Activated gamma-delta T cell (primary cell): ENCODE results near the gene ARHGEF28.

Experiments
- DNase-seq: peaks from one replicate; lab custom pipeline; 2025; lab: John Stamatoyannopoulos, UW

ARHGEF28 gene

DNA sequence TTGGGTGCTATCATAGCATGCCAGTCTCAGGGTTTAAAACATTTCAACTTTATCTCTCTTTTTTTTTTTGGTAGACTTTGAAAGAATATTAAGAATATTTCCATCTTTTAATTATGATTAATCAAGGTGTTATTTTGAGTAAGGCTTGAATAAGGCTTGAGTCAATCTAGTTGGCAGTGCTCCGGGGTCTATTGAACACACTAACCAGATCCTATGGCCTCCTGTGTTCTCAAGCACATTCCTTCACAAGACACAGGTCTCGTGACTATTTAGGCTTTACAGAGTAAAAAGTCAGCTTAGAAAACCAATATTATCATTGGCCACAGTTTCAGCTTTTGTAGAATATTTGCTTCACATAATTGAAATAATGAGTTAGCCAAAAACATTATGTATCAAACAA is 151.2 kb downstream of the ARHGEF28 start:
- no peak for DNase-seq

DNA sequence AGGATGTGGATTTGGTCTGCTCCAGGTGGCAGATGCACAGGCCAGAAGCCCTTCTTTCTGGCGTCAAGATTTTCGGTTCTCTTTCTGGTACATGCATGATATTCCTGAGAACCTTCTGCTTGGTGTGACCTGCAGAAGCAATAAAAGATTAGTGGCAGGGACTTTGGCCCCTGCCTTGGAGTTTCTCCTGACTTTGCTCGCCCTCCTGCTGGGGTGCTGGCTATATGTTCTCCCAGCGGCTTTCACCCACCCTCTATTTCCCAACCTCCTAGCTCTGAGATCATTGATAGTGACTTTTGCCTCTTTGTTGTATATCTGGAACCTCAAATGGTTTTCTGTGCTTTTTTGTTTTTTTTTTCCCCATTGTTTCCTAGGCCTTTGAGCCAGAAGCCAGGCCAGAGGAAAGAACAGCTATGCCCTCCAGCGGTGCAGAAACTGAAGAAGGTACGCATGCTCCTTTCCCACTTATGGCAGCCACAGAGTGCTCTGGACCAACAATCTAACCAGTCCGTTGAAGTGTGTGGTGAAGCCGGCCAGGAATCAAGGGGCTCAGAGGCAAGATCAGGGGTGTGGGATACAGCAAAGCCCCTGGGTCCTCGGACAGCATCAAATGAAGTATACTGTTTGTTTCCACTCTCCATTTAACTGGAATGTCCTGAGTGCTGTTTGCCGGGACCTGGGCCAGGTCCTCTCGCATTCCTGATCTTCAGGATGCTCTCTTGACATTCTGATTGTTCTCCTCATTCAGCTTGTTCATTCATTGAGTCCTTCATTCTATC is 154.5 kb downstream of the ARHGEF28 start:
- no peak for DNase-seq

DNA sequence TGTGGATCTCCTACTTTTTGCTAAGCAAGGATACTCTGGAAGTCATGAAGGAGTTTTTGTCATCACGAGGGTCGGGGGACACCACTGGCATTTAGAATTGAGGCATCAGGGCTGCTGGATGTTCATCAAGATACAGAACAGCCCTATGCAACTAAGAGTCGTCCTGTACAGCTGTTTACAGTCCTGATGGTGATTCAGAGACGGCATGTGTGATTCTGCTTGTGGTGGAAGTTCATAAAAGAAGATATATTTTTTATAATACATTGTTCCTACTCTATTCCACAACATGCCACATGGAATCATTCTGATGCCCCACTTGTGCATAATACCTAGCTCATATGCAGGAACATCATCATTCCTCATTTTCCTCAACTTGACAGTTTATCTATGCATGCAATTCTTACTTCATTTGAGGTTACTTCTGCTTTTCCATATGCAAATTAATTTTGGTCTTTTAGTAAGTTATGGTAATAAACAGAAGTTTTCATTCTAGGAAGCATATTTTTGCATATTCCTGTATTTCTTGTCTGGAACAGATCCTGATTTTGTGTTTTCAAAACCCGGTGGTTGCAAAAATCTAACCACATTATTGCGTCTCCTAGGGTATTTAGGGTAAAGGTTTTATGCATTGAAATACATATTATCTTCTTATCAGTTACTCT is 155.2 kb downstream of the ARHGEF28 start:
- DNase-seq = no peak

DNA sequence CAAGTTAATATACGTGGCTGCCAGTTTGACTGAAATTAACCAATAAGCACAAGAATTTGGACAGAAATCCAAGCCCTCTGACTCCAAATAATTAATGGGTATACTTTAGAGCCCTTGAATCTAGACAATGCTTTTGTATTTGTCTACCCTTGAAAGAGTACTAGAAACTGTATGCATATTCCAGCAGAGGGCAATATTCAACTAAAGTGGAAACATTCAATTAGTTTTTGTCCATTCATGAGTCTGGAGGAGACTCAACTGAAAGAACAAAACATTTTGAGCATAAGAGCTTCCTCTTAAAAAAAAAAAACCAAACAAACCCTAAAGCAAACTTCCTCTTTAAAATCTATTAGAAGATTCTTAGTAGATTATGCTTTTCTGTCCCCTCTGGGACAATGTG is 157.8 kb downstream of the ARHGEF28 start:
- no peak for DNase-seq

DNA sequence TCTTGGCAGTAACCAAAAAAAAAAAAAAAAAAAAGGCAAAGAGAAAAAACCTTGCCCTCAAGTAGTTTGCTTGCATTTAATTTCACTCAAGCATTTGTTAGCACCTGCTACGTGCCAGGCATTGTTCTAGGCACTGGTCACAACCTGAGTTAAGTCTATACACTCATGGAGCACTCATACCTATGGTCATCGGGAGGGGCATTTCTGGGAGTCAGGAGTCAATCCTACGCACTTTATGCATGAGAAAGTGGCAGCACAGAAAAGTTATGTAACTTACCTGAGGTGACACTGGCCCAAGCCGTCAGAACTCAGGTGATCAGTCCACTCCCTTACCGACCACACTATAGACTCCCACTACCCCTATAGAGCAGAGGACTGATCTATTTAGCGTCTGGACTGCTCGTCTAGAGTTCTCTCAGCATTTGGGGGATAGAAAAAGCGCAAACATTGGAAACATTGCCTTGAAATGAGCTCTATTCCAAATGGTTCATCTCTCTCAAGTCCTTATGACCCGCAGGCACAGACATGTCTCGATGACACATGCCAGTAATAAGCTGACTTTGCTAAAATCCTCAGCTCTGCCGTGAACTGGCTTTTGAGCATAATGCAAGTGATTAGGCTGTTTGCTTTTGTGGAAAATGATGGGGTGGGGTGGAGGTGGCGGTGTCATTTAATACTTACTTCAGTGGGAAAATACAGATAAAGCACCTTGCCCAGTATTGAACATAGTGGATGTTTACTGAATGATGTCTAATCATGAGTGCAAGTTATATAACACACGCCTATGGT is 160.2 kb downstream of the ARHGEF28 start:
- no peak for DNase-seq

DNA sequence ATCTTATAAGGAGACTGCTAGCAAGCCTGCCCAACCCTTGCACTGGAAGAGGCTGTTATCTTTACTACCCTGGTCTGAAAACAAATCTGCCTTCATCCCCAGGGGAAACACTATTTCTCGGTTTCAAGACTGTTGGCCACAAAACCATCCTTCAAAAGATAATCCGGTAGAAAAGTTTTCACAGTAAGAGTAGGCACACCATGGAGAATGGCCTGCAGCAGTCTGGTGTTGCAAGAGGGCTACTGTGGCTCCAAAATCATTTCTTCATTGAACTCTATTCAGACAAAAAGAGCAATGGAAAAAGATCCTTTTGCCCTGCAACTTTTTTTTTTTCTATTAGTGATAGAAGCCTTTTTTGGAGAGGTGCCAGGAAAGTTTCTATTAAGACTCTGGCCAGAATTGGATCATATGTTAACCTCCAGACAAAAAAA is 163.9 kb downstream of the ARHGEF28 start:
- no peak for DNase-seq

DNA sequence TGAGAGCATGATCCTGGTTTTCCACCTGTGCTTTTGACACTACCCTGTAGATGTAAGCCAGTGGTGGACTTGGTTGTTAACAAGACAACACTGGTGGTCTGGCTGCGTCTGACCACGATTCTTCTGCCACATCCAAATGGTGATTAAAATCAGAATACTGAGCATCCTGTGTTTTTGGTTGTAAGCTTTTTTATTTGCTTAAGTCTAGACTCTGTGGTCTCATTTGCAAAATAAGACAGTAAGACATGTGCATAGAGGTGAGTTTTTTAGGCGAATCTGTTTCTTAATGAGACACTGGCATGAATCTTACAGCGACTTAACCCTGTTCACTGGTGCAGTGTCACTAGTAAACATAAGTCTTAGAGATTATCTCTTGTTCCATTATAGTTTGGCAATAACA is 165.4 kb downstream of the ARHGEF28 start:
- no peak for DNase-seq

DNA sequence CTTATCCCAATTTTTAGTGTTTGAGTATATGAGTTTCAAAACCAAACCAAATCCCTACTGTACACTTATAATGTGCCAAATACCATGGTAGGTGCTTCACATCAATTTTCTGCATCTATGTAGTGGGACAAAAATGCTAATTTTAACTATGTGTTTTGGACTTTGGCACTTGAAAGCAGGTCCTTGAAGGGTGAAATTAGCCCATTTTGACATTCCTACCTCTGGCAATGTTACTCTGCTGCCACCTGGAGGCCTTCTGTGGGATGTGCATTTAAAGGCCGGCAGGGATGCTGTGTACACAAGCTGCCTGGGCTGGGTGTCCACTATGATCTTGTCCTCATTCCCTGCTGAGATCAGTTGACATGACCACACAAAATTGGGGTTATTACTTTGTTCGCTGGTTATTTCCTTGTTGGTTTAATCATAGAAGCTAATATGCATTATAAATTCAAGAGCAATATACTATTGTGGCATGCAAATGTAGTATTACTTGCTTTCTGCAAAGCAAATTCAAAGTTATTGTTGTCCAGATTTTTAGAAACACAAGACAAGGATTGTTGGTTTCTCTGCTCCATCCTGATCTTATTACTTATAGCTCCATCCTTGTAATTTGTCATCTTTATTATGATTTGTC is 166.8 kb downstream of the ARHGEF28 start:
- no peak for DNase-seq

DNA sequence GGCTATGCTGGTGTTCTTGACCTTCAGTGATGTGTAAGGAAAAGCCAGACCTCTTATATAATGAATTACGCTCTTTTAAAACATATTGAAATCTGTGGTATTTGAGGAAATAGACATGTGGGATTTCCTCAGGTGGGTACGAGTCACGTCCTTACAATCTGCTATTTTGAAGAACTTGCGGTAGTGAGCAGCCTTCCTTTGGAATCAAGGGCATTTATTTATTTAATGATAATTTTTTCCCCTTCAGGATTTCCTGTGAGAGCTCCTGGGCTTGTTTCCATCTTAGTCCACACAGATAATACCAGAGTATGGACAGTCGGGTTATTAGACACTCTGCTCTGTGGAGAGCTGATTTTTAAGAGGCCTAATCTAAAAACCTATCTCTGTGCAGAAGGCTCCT is 167.9 kb downstream of the ARHGEF28 start:
- no peak for DNase-seq

DNA sequence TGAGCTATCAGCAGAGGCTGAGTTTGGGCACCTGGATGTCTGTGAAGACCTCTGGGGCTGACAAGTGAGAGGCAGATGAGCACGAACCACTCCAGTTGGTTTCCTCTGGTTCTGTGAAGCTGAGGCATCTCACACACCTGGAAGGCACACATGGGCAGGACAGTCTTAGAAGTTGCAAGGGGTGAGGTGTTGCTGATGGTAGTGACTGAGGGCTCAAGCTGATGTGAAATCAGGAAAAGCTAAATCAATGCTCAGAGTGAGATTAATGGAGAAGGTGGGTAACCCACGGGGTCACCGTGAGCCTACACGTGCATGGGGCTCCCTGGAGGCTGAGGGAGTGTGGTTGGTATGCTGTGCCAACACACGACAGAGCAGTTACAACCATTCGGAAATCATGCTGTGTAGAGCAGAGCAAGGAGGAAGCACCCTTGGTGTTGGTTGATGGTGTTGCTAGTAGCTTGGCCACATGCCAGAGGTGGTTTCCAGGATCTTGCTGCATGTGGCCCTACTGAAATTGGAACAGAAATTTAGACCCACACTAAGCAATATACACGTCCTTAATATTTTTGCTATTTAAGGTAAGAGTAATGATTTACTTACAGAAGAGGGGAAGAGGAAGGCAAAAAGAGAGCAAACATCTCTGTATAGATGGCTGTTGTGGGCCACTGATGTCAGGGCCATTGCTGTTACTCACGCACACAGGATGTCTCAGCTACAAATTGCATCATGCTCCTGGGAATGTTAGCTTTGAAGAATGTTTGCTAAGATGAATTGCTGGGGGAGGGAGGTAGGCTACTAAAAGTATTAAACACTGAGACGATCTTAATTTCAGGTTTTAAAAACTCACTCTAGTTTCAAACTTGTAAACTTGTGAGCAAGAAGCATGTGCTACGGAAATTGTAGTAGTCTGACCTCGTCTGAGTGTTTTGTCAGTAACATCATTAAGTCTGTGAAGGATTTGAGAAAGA is 170.5 kb downstream of the ARHGEF28 start:
- DNase-seq = no peak

DNA sequence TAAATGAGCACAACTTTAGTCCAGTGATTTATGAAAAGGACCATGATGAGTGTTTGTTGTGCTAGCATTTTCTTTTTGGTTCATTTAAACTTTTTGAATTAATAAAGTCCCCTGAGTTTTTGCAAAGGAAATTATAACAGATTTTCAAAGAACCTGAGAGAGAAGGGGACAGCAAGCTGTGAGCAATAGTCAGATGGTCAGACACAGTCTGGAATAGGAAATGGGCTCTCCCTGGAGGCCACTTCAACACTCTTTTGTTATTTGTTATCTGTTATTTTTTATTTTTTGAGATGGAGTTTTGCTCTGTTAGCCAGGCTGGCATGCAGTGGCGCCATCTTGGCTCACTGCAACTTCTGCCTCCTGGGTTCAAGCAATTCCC is 171.1 kb downstream of the ARHGEF28 start:
- DNase-seq = no peak

DNA sequence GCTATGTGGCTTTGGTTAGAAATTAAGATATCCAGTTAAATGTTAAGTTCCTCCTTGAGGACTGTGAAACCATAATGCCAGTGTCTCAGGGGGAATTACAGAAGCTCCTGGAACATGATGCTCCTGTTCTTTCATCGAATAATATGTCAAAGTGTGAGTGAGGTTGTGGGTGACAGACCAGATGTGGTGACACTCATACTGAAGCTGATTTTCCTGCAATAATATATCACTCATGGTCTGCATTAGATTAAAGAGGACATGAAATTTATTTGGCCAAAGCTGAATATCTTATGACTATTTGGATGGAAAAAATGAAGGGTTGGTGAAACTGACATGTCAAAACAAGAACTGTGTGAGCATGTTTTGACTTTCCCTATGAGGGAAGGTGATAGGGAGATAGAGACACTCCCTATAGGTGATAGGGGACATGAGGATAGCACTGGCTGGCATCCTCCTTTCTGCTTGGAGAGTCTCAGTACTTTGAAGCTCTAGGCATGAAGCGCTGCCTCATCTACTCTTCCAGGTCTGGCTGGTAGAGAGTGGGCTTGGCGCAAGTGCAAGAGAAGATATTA is 173.5 kb downstream of the ARHGEF28 start:
- DNase-seq = no peak

DNA sequence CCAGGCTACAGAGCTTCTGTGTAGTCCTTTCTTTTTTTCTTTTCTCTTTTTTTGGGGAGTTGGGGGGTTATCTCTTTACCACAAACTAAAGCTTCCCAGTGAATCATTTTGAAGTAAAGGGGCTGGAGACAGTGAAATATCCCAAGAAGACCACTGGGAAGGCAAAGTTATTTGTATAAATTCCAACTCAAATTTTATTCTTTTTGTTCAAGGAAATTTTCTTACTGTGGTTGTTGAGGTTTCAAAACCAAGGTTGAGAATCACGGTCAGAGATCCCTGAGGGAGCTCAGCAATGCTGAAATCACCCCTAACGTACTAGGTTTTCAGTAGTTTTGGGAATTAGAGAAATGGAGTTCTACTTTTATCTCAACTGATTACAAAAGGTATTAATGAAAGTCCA is 175.7 kb downstream of the ARHGEF28 start:
- no peak for DNase-seq

DNA sequence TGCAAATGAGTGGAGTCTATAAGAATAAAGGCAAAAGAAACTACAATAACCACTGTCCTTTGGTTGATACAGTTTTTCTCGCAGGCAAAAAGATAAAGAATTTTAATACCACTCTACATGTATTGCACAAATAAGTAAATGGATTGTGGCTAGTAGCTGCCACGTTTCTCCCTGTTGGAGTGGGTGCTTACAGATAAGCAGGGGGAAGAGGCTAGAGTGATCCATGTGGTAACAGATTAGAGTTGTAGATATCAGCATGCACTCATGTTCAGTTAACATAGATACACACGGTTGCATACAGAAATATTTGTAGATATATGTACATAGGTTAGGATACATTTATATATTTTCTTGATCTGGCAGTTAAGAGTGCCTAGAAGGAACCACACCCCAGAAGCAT is 179.5 kb downstream of the ARHGEF28 start:
- DNase-seq = no peak

DNA sequence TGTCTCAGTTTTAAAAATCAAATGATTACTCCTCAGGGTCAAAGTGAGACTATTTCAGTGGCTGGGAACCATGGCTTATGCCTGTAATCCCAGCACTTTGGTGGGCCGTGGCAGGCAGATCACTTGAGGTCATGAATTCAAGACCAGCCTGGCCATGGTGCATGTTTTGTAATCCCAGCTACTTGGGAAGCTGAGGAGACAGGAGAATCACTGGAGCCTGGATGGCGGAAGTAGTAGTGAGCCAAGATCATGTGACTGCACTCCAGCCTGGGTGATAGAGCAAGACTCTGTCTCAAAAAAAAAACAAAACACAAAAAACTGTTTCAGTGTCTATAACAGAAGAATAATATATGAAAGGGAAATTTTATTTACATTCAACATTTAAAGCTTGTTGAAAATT is 182.9 kb downstream of the ARHGEF28 start:
- no peak for DNase-seq

DNA sequence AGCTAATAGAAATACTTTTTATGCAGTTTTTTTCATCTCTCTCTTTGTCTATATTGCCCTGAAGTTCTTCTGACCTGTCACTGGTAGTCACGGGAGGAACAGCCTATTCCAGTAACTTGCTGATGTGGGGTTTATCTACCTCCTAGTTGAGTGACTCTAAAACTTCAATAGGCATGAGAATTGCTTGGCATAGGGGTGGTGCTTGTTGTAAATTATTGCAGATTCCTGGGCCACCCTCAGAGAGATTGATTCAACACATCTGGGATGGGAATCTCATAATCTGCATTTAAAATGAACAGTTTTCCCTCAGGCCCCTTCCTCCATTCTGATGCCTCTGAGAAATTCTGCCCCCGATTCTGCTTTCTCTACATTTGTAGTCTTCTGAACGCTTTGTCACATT is 184.4 kb downstream of the ARHGEF28 start:
- DNase-seq = no peak

DNA sequence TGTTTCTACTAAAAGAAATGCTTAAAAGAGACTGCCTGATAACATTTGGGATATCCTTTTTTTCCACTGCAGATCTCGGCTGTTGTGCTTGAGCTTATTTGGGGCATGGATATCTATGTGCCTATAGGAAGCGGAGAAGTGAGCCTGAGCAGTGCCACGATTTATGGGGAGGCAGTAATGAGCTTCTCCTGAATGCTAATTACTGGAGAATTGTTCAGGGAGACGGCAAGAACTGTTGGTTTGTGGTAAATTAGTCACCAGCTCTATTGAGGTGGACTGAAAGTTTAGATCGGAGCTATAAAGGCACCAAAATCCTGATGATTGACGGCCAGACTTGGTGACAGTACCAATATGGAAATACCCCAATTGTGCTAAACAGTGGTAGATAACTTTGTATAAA is 186.5 kb downstream of the ARHGEF28 start:
- DNase-seq = no peak

DNA sequence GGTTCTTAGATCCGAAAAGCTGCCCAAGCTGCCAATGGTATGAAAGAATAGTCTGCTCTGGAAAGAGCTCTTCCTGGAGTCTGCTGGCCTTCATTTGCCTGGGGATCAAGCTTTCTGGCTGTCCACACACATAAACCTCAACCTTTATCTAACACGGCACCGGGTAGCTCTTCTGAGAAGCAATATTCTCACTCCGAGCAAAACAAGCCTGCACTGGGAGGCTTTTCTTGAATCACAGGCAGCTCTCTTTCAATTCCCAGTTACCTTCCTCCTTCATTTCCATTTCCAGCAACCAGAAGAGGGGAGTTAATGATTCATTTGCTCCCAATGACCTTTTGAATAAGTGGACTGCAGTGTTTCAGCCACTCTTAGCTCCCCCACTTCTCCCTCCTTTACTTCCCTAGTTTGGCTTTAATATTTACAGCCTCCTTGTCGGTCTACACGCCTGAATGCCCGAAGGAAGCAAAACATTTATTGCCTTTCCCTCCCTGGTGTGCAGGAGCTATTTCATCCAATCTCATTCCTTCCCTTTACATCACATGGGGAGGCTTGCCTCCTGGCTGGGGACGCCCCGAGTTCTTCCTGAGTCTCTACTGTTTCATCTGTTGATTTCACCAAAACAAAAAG is 187.1 kb downstream of the ARHGEF28 start:
- no peak for DNase-seq

DNA sequence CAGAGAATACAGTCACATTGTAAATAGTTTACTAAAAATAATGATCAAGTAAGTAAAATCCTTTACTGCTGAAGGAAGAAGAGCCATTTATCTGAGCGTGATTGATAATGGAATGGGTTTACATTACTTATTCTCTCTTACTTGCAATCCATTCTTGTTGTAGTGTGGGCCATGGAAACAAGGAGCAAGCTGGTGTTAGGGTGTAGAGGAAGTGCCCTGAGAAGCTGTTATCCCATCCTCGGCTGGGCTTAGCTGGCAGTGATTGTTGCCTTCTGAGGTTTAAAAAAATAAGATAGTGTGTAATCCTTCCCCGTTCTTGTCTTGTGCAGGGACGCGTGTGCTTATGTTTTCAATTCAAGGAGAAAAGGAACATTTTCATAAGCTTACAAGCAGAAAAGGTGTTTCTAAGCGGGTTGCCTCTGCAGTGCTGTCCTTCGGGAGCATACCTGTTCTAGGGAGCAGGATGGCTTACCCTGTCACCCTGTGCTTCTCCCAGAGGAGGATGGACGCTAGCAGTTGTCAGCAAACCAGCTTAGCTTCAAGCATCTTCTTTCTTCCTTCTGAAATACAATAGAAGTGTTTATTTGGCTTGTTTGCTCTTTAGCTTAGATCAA is 188.3 kb downstream of the ARHGEF28 start:
- DNase-seq = no peak

DNA sequence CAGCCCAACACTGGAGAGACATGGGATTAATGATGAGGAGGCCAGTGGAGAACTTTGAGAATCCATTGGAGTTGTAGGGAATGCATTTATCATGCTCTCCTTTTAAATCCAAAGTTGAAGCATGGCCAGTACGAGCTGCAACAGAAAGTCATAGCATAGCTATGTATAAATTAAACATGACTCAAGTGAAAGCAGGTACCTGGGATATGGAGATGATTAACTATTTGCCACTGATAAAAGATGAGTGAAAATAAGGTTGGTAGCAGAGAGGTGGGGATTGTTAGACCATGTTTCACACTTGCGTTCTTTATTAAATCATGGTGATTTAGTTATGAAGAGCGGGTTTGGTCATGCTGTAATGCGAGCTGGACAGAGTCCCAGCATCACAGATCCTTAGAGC is 189.6 kb downstream of the ARHGEF28 start:
- no peak for DNase-seq
